IPS DF 6.9 (cell line): Measurements from ENCODE around the gene KRTDAP.

Experiments used
- DNase-seq: peaks from one replicate; pipeline ENCODE4 v3.0.0-alpha.2; 2013; ENCODE audit warnings: low read depth, low spot score
- H3K27ac ChIP-seq: one replicate; pipeline ENCODE4 v1.5.1; 2013; ENCODE audit warnings: low read length, control low read depth
- H3K27me3 ChIP-seq: 2 replicates; pipeline ENCODE4 v1.6.1; 2013; ENCODE audit warnings: mild to moderate bottlenecking, low read length; ENCODE audit not compliant: control insufficient read depth, insufficient read depth
- H3K36me3 ChIP-seq: 2 replicates; pipeline ENCODE4 v1.6.1; 2013; ENCODE audit warnings: low read length; ENCODE audit not compliant: control insufficient read depth, insufficient read depth
- H3K4me1 ChIP-seq: 2 replicates; pipeline ENCODE4 v1.6.1; 2013; ENCODE audit warnings: low read length; ENCODE audit not compliant: control insufficient read depth, insufficient read depth
- H3K4me3 ChIP-seq: 2 replicates; pipeline ENCODE4 v1.5.1; 2013; ENCODE audit warnings: mild to moderate bottlenecking, low read length
- H3K9me3 ChIP-seq: 2 replicates; pipeline ENCODE4 v1.6.1; 2013; ENCODE audit warnings: low read length, inconsistent platforms; ENCODE audit not compliant: control insufficient read depth, insufficient read depth
- WGBS: extraction: QIAGEN DNeasy Blood & Tissue Kit; methylation state at CpG from one replicate; pipeline ENCODE4 v1.1.7; 2013; ENCODE audit warnings: mixed read lengths, missing lambda C conversion rate; ENCODE audit not compliant: insufficient read length, insufficient coverage; 5-methylcytosine and 5-hydroxymethylcytosine counted together

The KRTDAP gene

DNA sequence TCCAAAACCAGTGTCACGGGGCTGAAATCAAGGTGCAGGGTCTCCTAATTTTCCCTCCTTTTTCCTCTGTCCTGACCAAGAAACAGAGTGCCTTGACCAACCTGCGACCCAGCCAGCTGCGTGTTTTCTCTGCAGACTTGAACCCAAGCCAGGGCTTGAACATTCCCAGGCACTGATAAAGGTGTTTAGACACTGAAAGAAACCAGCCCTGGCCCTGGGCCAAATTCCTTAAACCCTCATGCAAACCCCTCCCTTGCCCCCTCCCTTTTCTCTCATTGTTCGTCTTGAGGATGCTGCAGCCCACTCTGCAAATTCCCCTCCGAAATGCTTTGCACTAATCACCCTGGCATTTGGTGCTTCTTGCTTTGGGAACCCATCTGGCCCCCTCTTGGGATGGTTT lies 51.7 kb downstream of the KRTDAP start:
- Histone ChIP-seq H3K27me3 (no peaks in the 10 kb centered on the region), H3K36me3 (no peaks in the 10 kb centered on the region), H3K27ac (no peak overlapping the region), H3K4me3 (no peak overlapping the region), H3K4me1 (no peaks in the 10 kb centered on the region), H3K9me3 (no peaks in the 10 kb centered on the region)
- no peak for DNase-seq
- no CpG with 5 or more reads among the region's 5 CpGs for WGBS

GRCh38 chr19:35438096-35438495 lies 52.2 kb downstream of the KRTDAP start:
- no peaks in the 10 kb centered on the region for H3K9me3 ChIP-seq
- no peaks in the 10 kb centered on the region for H3K4me1 ChIP-seq
- WGBS, result no CpG with 5 or more reads among the region's 5 CpGs
- no peaks in the 10 kb centered on the region for H3K36me3 ChIP-seq
- no peaks in the 10 kb centered on the region for H3K27me3 ChIP-seq
- H3K4me3 ChIP-seq, result no peak overlapping the region
- DNase-seq, result no peak
- H3K27ac ChIP-seq, result no peak overlapping the region

DNA sequence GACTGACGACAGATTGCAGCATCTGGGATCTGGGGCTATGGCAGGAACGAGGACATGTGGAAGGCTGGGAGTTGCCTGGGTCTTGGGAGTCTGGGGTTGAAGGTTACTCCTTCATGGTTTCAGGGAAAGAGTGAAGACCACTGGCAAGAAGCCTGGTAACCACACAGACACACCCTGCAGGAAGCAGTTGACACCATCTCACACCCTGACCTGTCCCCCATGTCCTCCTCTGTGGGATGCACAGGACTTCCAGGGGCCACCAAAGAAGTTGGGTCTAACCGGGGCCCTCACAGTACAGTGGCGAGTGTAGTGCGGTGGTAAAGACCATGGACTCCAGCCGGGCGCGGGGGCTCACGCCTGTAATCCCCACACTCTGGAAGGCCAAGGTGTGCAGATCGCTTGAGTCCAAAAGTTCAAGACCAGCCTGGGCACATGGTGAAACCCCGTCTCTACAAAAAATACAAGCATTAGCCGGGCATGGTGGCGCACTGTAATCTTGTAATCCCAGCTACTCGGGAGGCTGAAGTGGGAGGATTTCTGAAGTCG lies 52.8 kb downstream of the KRTDAP start:
- no CpG with 5 or more reads among the region's 15 CpGs for WGBS
- H3K27ac ChIP-seq, result no peak overlapping the region
- DNase-seq, result no peak
- H3K9me3 ChIP-seq, result no peaks in the 10 kb centered on the region
- H3K4me3 ChIP-seq, result no peak overlapping the region
- H3K36me3 ChIP-seq, result no peaks in the 10 kb centered on the region
- no peaks in the 10 kb centered on the region for H3K27me3 ChIP-seq
- H3K4me1 ChIP-seq, result no peaks in the 10 kb centered on the region
